ENCODE measurements around the gene ATP1B2. TPM values are rescaled to one million over a fixed set of nuclear protein-coding genes. Genes with fewer than 3 reads are reported as not detected.

The ATP1B2 gene
- total and polyA plus RNA-seq, 9 of the 15 experiments (the other 6 are each of a cell fraction or from before 2014, with no cell fraction given), result 0.23 to 6.0 (median 0.99) TPM

- TF ChIP-seq MEF2A (IDR thresholded peaks at IDR 0.05; ENCODE audit: control insufficient read depth, low read depth, low read length), result no peak
- TF ChIP-seq ZNF121 (CRISPR knock-in tag; conservative IDR thresholded peaks at IDR 0.05), result no peak
- TF ChIP-seq FOXP4 (CRISPR knock-in tag; IDR thresholded peaks at IDR 0.05; ENCODE audit: borderline replicate concordance), result no peak
- TF ChIP-seq ZBTB7A (IDR thresholded peaks at IDR 0.05; ENCODE audit: borderline replicate concordance, control insufficient read depth, low read depth, low read length), result no peak
- TF ChIP-seq NRF1 (conservative IDR thresholded peaks at IDR 0.05 in 1 of 2, IDR thresholded peaks at IDR 0.05 in 1 of 2), result peak in 1 of 2 experiments; percentile 28; a peak in 1 of 4 replicates
- TF ChIP-seq ELK1 (CRISPR knock-in tag; IDR thresholded peaks at IDR 0.05), result no peak
- TF ChIP-seq ARID2 (IDR thresholded peaks at IDR 0.05), result no peak
- TF ChIP-seq GATA2 (CRISPR knock-in tag; IDR thresholded peaks at IDR 0.05), result no peak
- Histone ChIP-seq H3K9me1 (ENCODE audit: control insufficient read depth, insufficient read depth, low read length) (no peaks in the 10 kb centered on the region), H3K9me3 (replicated peaks; ENCODE audit: control insufficient read depth, insufficient read depth, low read depth, low read length) (no peaks in the 10 kb centered on the region), H2AFZ (ENCODE audit: low read depth, low read length) (peak overlapping the region; percentile 61), H3K27ac (ENCODE audit: extremely low read depth, low read depth, low read length) (no peak overlapping the region), H4K20me1 (replicated peaks; ENCODE audit: control insufficient read depth, insufficient read depth, low read length) (no peaks in the 10 kb centered on the region), H3K4me2 (ENCODE audit: insufficient read depth, low read length) (no peak overlapping the region), H3K4me1 (replicated peaks in 1 of 2; ENCODE audit: control insufficient read depth in 2 of 2, insufficient read depth in 2 of 2, low read length in 2 of 2) (peaks cover 24 to 34% of the 10 kb centered on the region in 2 experiments; a peak in 4 of 5 replicates), H3K79me2 (ENCODE audit: control insufficient read depth, insufficient read depth, low read length) (no peaks in the 10 kb centered on the region), H3K27me3 (ENCODE audit: control insufficient read depth in 2 of 2, insufficient read depth in 2 of 2, low read length in 2 of 2) (no peaks in the 10 kb centered on the region), H3K9ac (ENCODE audit: insufficient read depth in 1 of 2, low read depth in 2 of 2, low read length in 2 of 2) (no peak overlapping the region; a peak in 1 of 4 replicates), H3K36me3 (ENCODE audit: control insufficient read depth, insufficient read depth, low read length) (no peaks in the 10 kb centered on the region), H3K4me3 (no peak overlapping the region)
- no TSS peak for BruUV-seq (replicated peaks)
- DNase-seq (ENCODE audit: extremely low read depth in 1 of 4, low spot score in 3 of 4) (no peak), ATAC-seq (no peak), FAIRE-seq (peak; percentile 29)
- POLR2A ChIA-PET, result interaction anchor here (3.6 kb wide), 1 partner anchor 40 kb away, joined by 21 read pairs; the partner anchor contains the start of gene TP53
- WGBS (ENCODE audit: insufficient coverage, low coverage, missing lambda C conversion rate), result 70% methylated on average over 8 of the region's 9 CpGs
- in situ Hi-C loops (cut with MboI) (no loop called here), intact Hi-C loops (cut with micrococcal nuclease) (no loop called here)
- CTCF ChIA-PET (ENCODE audit: low intra/inter-chr PET ratio), result no interaction called here
Measured at GRCh38 chr17:7646457-7646856, 4.3 kb upstream of the ATP1B2 start.
